Heart left ventricle (tissue), 16 donors: Measurements from ENCODE around the gene PREP. TPM values are rescaled to one million over a fixed set of nuclear protein-coding genes. Genes with fewer than 3 reads are reported as not detected.

Experiments used
- ATAC-seq, 4 donors: fragments of 200-7000 bp; cut with Tn5 transposase; one replicate each; pipeline ENCODE4 v1.9.1; 2020 to 2022; ENCODE audit warnings: moderate library complexity in 4 of 4, mild to moderate bottlenecking in 3 of 4, moderate number of reproducible peaks in 1 of 4
- DNase-seq, 5 donors: peaks; one replicate each; pipeline ENCODE4 v3.0.0-alpha.2; 2020
- H3K27ac ChIP-seq, 12 donors: fragments of 200-600 bp; sonication (generic) in 4 of 12; one replicate each; pipeline versions ENCODE4 v1.5.0 to v1.8.0; 2016 to 2022; ENCODE audit warnings: mild to moderate bottlenecking in 2 of 12
- H3K27me3 ChIP-seq, 9 donors: fragments of 200-600 bp; sonication (generic) in 2 of 9; one replicate each; pipeline versions ENCODE4 v1.5.1 to v1.8.0; 2016 to 2022; ENCODE audit warnings: mild to moderate bottlenecking in 3 of 9
- H3K36me3 ChIP-seq, 9 donors: fragments of 200-600 bp; sonication (generic) in 2 of 9; one replicate each; pipeline versions ENCODE4 v1.5.0 to v1.8.0; 2018 to 2022; ENCODE audit warnings: mild to moderate bottlenecking in 2 of 9
- H3K4me1 ChIP-seq, 12 donors: fragments of 200-600 bp; sonication (generic) in 4 of 12; one replicate each; pipeline versions ENCODE4 v1.5.0 to v1.8.0; 2016 to 2022; ENCODE audit warnings: mild to moderate bottlenecking in 3 of 12
- H3K4me3 ChIP-seq, 12 donors: fragments of 200-600 bp; sonication (generic) in 4 of 12; one replicate each; pipeline versions ENCODE4 v1.5.0 to v1.8.0; 2017 to 2022; ENCODE audit warnings: mild to moderate bottlenecking in 9 of 12, moderate library complexity in 4 of 12
- H3K9me3 ChIP-seq, 12 donors: fragments of 200-600 bp; sonication (generic) in 4 of 12; one replicate each; pipeline versions ENCODE4 v1.5.0 to v1.8.0; 2016 to 2022; ENCODE audit warnings: mild to moderate bottlenecking in 1 of 12
- CTCF ChIP-seq, 12 donors: fragments of 200-600 bp; sonication (generic) in 4 of 12; IDR thresholded peaks; one replicate each; pipeline versions ENCODE4 v1.5.0 to v1.8.0; 2018 to 2022; ENCODE audit warnings: antibody characterized with exemption in 12 of 12, mild to moderate bottlenecking in 5 of 12
- POLR2A ChIP-seq, 2 donors: fragments of 450-650 bp; IDR thresholded peaks; one replicate each; pipeline ENCODE4 v1.6.1; 2017; ENCODE audit warnings: antibody characterized with exemption in 2 of 2, mild to moderate bottlenecking in 2 of 2, moderate library complexity in 2 of 2
- WGBS, 4 donors: extraction: QIAGEN DNeasy Blood & Tissue Kit in 2 of 4; methylation state at CpG; one replicate each; pipeline versions ENCODE4 v1.1.5 to v1.1.7; 2013 to 2018; 5-methylcytosine and 5-hydroxymethylcytosine counted together
- intact Hi-C, 10 donors: fragments of 100-400 bp; cut with DNase I; formaldehyde crosslinking; loops; one replicate each; pipeline versions ENCODE4 v1.11.1 to v1.14.2; 2022
- polyA plus RNA-seq, 2 donors: library from polyadenylated mRNA; stranded (reverse); fragments of 200-250 nt; gene quantifications; one replicate each; pipeline ENCODE4 v1.2.3, GENCODE V29; 2013
- total RNA-seq, 9 donors: library from RNA; depleted of rRNA in 2 of 9; stranded (reverse); fragments of >200 nt in 2 of 9; fragmentation: NEBNext Ultra II Directional in 3 of 9; extraction: Animal tissue kit (Norgen Biotek cat#: 25700) in 3 of 9; gene quantifications; one replicate each; pipeline versions ENCODE4 v1.1.0 to v1.2.4, GENCODE V29; 2016 to 2023
- donor health status: ischemic (EF 13 %, LVEDD 7.1; RV severe dilation, severe dysfunction).
- donor health status: healthy with polysubstance abuse.
- donor health status: DM: no; HTN: yes; CAD: no.
- donor health status: DM: no; HTN: no; CAD: no.
- donor health status: ischemic (EF 25% LVEDD 6.9; RV normal size, moderate dysfunction).
- donor health status: ischemic (EF 25% LVEDD 5.7; RV mildly dilated, moderate dysfunction).
- donor health status: healthy.
- donor health status: DM: yes; HTN: yes; CAD: no.
- donor health status: ischemic (EF 35%, LVEDD 5.7; RV mildly dilated, moderate dysfunction).
- donor health status: nonischemic (EF 11% LVEDD 7.7; RV severe dilation, severe dysfunction).
- donor health status: DM: yes; HTN: yes; CAD: no.
- donor health status: PGD.
- donor health status: ischemic (EF 29% LVEDD 5.4; RV normal size, mild dysfunction).
- donor health status: nonischemic (EF 23%, LVEDD 6.1; RV moderate dilation, normal function).

PREP gene
- total and polyA plus RNA-seq, 11 donors: 13.1 to 35.9 (median 29.6) TPM

- no peak for DNase-seq
- TF ChIP-seq CTCF (IDR thresholded peaks at IDR 0.05) (no peak), POLR2A (IDR thresholded peaks at IDR 0.05) (no peak)
- Histone ChIP-seq H3K27ac (peak overlapping the region in 4 of 12 donors; percentile 17 to 62 (median 40)), H3K9me3 (no peaks in the 10 kb centered on the region), H3K4me3 (no peak overlapping the region), H3K36me3 (peaks cover 0 to 43% (median 37%) of the 10 kb centered on the region in 9 donors), H3K27me3 (no peaks in the 10 kb centered on the region), H3K4me1 (peaks cover 0 to 23% (median 10%) of the 10 kb centered on the region in 12 donors)
- intact Hi-C loops: loop anchor here in 2 of 10 donors (5.0 kb wide), 1 partner anchor 137 kb away; a partner anchor contains a TSS
- ATAC-seq: peak; percentile 26 to 56 (median 51)
- WGBS, 4 donors: 64 to 81% (median 72%) methylated on average over 4 of the region's 4 CpGs
Observed at GRCh38 chr6:105274678-105275077, 128.2 kb downstream of the PREP start.

GRCh38 chr6:105273589-105273988 is 129.3 kb downstream of the PREP start:
- no peaks in the 10 kb centered on the region for H3K9me3 ChIP-seq
- peak in 1 of 4 donors; percentile 17 for ATAC-seq

GRCh38 chr6:105272786-105273185 is 130.1 kb downstream of the PREP start:
- H3K4me1 ChIP-seq: peaks cover 0 to 23% (median 10%) of the 10 kb centered on the region in 12 donors
- H3K4me3 ChIP-seq: no peak overlapping the region
- WGBS, 4 donors: 5 to 15% (median 13%) methylated on average over 6 of the region's 6 CpGs
- no peak for TF ChIP-seq CTCF (IDR thresholded peaks at IDR 0.05)
- no peak for TF ChIP-seq POLR2A (IDR thresholded peaks at IDR 0.05)
- peak in 2 of 5 donors; percentile 45 to 47 for DNase-seq
- H3K27me3 ChIP-seq: no peaks in the 10 kb centered on the region
- H3K9me3 ChIP-seq: no peaks in the 10 kb centered on the region
- H3K27ac ChIP-seq: peak overlapping the region in 6 of 12 donors; percentile 27 to 62 (median 40)
- intact Hi-C loops: loop anchor here in 2 of 10 donors (5.0 kb wide), 1 partner anchor 135 kb away; a partner anchor contains a TSS
- ATAC-seq: peak in 3 of 4 donors; percentile 69 to 80 (median 74)
- H3K36me3 ChIP-seq: peaks cover 0 to 24% (median 22%) of the 10 kb centered on the region in 9 donors

More at GRCh38 chr6:105273589-105273988, 129.3 kb downstream of the PREP start:
- Histone ChIP-seq H3K36me3 (peaks cover 0 to 32% (median 30%) of the 10 kb centered on the region in 9 donors), H3K4me3 (no peak overlapping the region), H3K27me3 (no peaks in the 10 kb centered on the region), H3K27ac (peak overlapping the region in 5 of 12 donors; percentile 7 to 62 (median 43)), H3K4me1 (peaks cover 0 to 23% (median 10%) of the 10 kb centered on the region in 12 donors)
- no peak for TF ChIP-seq CTCF (IDR thresholded peaks at IDR 0.05)
- no peak for TF ChIP-seq POLR2A (IDR thresholded peaks at IDR 0.05)
- 54 to 63% (median 62%) methylated on average over 8 of the region's 8 CpGs for WGBS, 4 donors
- intact Hi-C loops: loop anchor here in 2 of 10 donors (5.0 kb wide), 1 partner anchor 136 kb away; a partner anchor contains a TSS
- DNase-seq: no peak

- Histone ChIP-seq H3K27ac (no peak overlapping the region), H3K4me1 (peaks cover 0 to 23% (median 10%) of the 10 kb centered on the region in 12 donors), H3K9me3 (peaks cover 0 to 9% (median 0%) of the 10 kb centered on the region in 12 donors), H3K4me3 (no peak overlapping the region), H3K36me3 (peaks cover 0 to 5% (median 0%) of the 10 kb centered on the region in 9 donors), H3K27me3 (no peaks in the 10 kb centered on the region)
- intact Hi-C loops: loop anchor here in 2 of 10 donors (5.0 kb wide), 1 partner anchor 133 kb away; a partner anchor contains a TSS
- TF ChIP-seq POLR2A (IDR thresholded peaks at IDR 0.05) (no peak), CTCF (IDR thresholded peaks at IDR 0.05) (no peak)
- DNase-seq (no peak), ATAC-seq (no peak)
Observed at GRCh38 chr6:105270511-105270910, 132.4 kb downstream of the PREP start.
